Parathyroid adenoma (tissue), 2 donors: ENCODE data around the gene ZNF181.

Experiments
- H2AFZ ChIP-seq: fragments of 300-600 bp; sonication (generic); one replicate; pipeline ENCODE4 v1.7.0; 2017; ENCODE audit warnings: antibody characterized with exemption, mild to moderate bottlenecking
- H3K27ac ChIP-seq: fragments of 300-600 bp; sonication (generic); one replicate; pipeline ENCODE4 v1.7.0; 2017
- H3K27me3 ChIP-seq: fragments of 300-600 bp; sonication (generic); one replicate; pipeline ENCODE4 v1.7.0; 2017; ENCODE audit warnings: low read length; ENCODE audit not compliant: control insufficient read depth, insufficient read depth
- H3K36me3 ChIP-seq: fragments of 300-600 bp; sonication (generic); one replicate; pipeline ENCODE4 v1.7.0; 2017; ENCODE audit warnings: low read length; ENCODE audit not compliant: control insufficient read depth, insufficient read depth
- H3K4me1 ChIP-seq: fragments of 300-600 bp; sonication (generic); one replicate; pipeline ENCODE4 v1.7.0; 2017; ENCODE audit warnings: control low read depth
- H3K4me2 ChIP-seq: fragments of 300-600 bp; sonication (generic); one replicate; pipeline ENCODE4 v1.7.0; 2017; ENCODE audit warnings: low read length
- H3K4me3 ChIP-seq: fragments of 300-600 bp; sonication (generic); one replicate; pipeline ENCODE4 v1.7.0; 2017; ENCODE audit warnings: low read depth, low read length
- H3K79me2 ChIP-seq: fragments of 300-600 bp; sonication (generic); one replicate; pipeline ENCODE4 v1.7.0; 2017; ENCODE audit warnings: control low read depth
- H3K9ac ChIP-seq: fragments of 300-600 bp; sonication (generic); one replicate; pipeline ENCODE4 v1.7.0; 2017; ENCODE audit warnings: mild to moderate bottlenecking
- H3K9me3 ChIP-seq: fragments of 300-600 bp; sonication (generic); one replicate; pipeline ENCODE4 v1.7.0; 2017; ENCODE audit warnings: low read length; ENCODE audit not compliant: control insufficient read depth
- TF ChIP-seq, protein P1 (sequence below): fragments of 300-600 bp; sonication (generic); IDR thresholded peaks from one replicate; pipeline ENCODE4 v1.7.0; 2017; ENCODE audit warnings: antibody characterized with exemption, mild to moderate bottlenecking
- donor health status: primary hyperparathyroidism.

Gene ZNF181

DNA sequence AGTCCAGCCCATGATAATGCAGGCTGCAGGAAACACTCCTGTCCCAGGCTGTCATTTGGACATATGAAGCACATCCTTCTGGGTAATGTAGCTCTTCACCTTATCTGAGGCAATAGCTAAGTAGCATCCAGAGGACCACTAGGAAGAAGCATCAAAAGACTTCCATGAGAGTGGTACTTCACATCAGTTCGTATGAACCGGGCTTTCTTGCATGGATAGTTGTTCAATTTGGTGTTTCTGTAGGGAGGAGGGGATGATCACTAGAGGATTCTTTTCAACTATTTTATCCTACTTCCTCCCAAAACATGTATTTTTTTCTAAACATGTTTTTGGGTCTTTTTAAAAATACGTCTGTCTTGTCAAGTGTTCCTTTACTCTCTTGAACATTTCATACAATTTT is 43.7 kb upstream of the ZNF181 start:
- H3K4me2 ChIP-seq = no peak overlapping the region
- peaks cover 9% of the 10 kb centered on the region for H3K9me3 ChIP-seq
- H3K4me1 ChIP-seq = no peaks in the 10 kb centered on the region
- no peak overlapping the region for H3K4me3 ChIP-seq
- H3K79me2 ChIP-seq = no peaks in the 10 kb centered on the region
- TF ChIP-seq, protein P1, sequence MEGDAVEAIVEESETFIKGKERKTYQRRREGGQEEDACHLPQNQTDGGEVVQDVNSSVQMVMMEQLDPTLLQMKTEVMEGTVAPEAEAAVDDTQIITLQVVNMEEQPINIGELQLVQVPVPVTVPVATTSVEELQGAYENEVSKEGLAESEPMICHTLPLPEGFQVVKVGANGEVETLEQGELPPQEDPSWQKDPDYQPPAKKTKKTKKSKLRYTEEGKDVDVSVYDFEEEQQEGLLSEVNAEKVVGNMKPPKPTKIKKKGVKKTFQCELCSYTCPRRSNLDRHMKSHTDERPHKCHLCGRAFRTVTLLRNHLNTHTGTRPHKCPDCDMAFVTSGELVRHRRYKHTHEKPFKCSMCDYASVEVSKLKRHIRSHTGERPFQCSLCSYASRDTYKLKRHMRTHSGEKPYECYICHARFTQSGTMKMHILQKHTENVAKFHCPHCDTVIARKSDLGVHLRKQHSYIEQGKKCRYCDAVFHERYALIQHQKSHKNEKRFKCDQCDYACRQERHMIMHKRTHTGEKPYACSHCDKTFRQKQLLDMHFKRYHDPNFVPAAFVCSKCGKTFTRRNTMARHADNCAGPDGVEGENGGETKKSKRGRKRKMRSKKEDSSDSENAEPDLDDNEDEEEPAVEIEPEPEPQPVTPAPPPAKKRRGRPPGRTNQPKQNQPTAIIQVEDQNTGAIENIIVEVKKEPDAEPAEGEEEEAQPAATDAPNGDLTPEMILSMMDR = no peak
- no peaks in the 10 kb centered on the region for H3K27me3 ChIP-seq
- no peaks in the 10 kb centered on the region for H3K36me3 ChIP-seq
- no peak overlapping the region for H3K27ac ChIP-seq
- no peak overlapping the region for H3K9ac ChIP-seq
- no peak overlapping the region for H2AFZ ChIP-seq

DNA sequence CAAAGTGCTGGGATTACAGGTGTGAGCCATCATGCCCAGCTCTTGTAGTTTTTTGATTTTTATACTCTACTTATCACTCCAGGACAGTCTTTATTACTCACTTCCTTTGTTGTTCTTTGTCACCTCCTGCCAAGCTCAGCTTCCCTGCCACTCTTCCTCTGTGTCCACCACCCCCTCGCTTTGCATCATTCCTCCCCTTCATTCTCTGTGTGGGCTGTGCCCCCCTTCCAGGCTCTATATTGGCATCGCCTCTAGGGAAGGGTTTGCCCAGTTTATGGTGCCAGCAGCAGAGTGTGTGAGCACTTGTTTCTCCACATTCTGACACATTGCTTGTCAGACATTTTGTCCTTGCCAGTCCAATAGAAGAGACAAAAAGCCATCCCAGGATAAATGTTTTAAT is 41.5 kb upstream of the ZNF181 start:
- Histone ChIP-seq H3K27ac (no peak overlapping the region), H2AFZ (no peak overlapping the region), H3K79me2 (no peaks in the 10 kb centered on the region), H3K4me2 (no peak overlapping the region), H3K9me3 (no peaks in the 10 kb centered on the region), H3K9ac (no peak overlapping the region), H3K36me3 (no peaks in the 10 kb centered on the region), H3K27me3 (no peaks in the 10 kb centered on the region), H3K4me3 (no peak overlapping the region), H3K4me1 (no peaks in the 10 kb centered on the region)
- TF ChIP-seq, protein P1 = no peak

- Histone ChIP-seq H3K27ac (no peak overlapping the region), H3K27me3 (no peaks in the 10 kb centered on the region), H3K9me3 (no peaks in the 10 kb centered on the region), H3K4me2 (no peak overlapping the region), H3K4me3 (no peak overlapping the region), H2AFZ (no peak overlapping the region), H3K79me2 (no peaks in the 10 kb centered on the region), H3K36me3 (no peaks in the 10 kb centered on the region), H3K9ac (no peak overlapping the region), H3K4me1 (no peaks in the 10 kb centered on the region)
- TF ChIP-seq, protein P1 = no peak
These were observed 26.4 kb upstream of the ZNF181 start for GRCh38 chr19:34707661-34708060.

- Histone ChIP-seq H3K9ac (no peak overlapping the region), H3K4me1 (no peaks in the 10 kb centered on the region), H3K36me3 (no peaks in the 10 kb centered on the region), H3K27ac (no peak overlapping the region), H3K27me3 (no peaks in the 10 kb centered on the region), H3K9me3 (no peaks in the 10 kb centered on the region), H3K79me2 (no peaks in the 10 kb centered on the region), H3K4me3 (no peak overlapping the region), H2AFZ (no peak overlapping the region), H3K4me2 (no peak overlapping the region)
- TF ChIP-seq, protein P1 = no peak
These were observed 22.2 kb upstream of the ZNF181 start for GRCh38 chr19:34711890-34712289.

- Histone ChIP-seq H2AFZ (no peak overlapping the region), H3K4me3 (no peak overlapping the region), H3K27ac (no peak overlapping the region), H3K79me2 (no peaks in the 10 kb centered on the region), H3K4me2 (no peak overlapping the region), H3K9me3 (no peaks in the 10 kb centered on the region), H3K36me3 (no peaks in the 10 kb centered on the region), H3K9ac (no peak overlapping the region), H3K4me1 (no peaks in the 10 kb centered on the region), H3K27me3 (no peaks in the 10 kb centered on the region)
- TF ChIP-seq, protein P1 = peak; percentile 39
These were observed 21.4 kb upstream of the ZNF181 start for GRCh38 chr19:34712395-34713261.
